Inflammatory macrophage (primary cell): ENCODE data around the gene AK9.
"Not testable (repeated sequence)": the region's sequence is repeated elsewhere in the genome, so short reads cannot be mapped to it uniquely, and the experiment has no call there.

ENCODE experiments used
- DNase-seq, 2 donors: peaks; one replicate each; pipeline ENCODE4 v3.0.0-alpha.2; 2020 to 2022

AK9 gene

GRCh38 chr6:109478222-109478805 lies 212.7 kb downstream of the AK9 start:
- DNase-seq: no peak

GRCh38 chr6:109477725-109478124 lies 213.3 kb downstream of the AK9 start:
- DNase-seq: no peak

- no peak for DNase-seq
Measured at GRCh38 chr6:109477184-109477583, 213.8 kb downstream of the AK9 start.

- DNase-seq: no peak
Measured at GRCh38 chr6:109475625-109476024, 215.4 kb downstream of the AK9 start.

- no peak for DNase-seq
Measured at GRCh38 chr6:109474995-109475394, 216.0 kb downstream of the AK9 start.

GRCh38 chr6:109473120-109473519 lies 217.9 kb downstream of the AK9 start:
- DNase-seq: no peak

- DNase-seq: no peak
Measured at GRCh38 chr6:109472132-109472995, 218.6 kb downstream of the AK9 start.

- no peak for DNase-seq
Measured at GRCh38 chr6:109471105-109471810, 219.7 kb downstream of the AK9 start.

- DNase-seq: no peak
Measured at GRCh38 chr6:109469591-109470189, 221.3 kb downstream of the AK9 start.

- DNase-seq: no peak
Measured at GRCh38 chr6:109467696-109468095, 223.3 kb downstream of the AK9 start.

- DNase-seq: no peak
Measured at GRCh38 chr6:109466212-109466923, 224.6 kb downstream of the AK9 start.

- DNase-seq: no peak
Measured at GRCh38 chr6:109465772-109466171, 225.2 kb downstream of the AK9 start.

GRCh38 chr6:109461733-109462526 lies 229.1 kb downstream of the AK9 start:
- DNase-seq: no peak

- DNase-seq: not testable (repeated sequence)
Measured at GRCh38 chr6:109461205-109461604, 229.8 kb downstream of the AK9 start.

GRCh38 chr6:109460161-109460829 lies 230.7 kb downstream of the AK9 start:
- no peak for DNase-seq

- DNase-seq: peak; percentile 67 to 82
Measured at GRCh38 chr6:109458774-109459531, 232.0 kb downstream of the AK9 start.

- no peak for DNase-seq
Measured at GRCh38 chr6:109457562-109457996, 233.4 kb downstream of the AK9 start.

- DNase-seq: no peak
Measured at GRCh38 chr6:109456710-109457561, 234.1 kb downstream of the AK9 start.

GRCh38 chr6:109456111-109456583 lies 234.9 kb downstream of the AK9 start:
- DNase-seq: no peak
